NCI-H82 treated with DMSO at 0.1 percent for 48 hours (cell line): Measurements from ENCODE around the gene CYP4B1.
"Not testable (repeated sequence)": the region's sequence is repeated elsewhere in the genome, so short reads cannot be mapped to it uniquely, and the experiment has no call there.

Source experiments
- DNase-seq: peaks from one replicate; lab custom pipeline; 2025; ENCODE audit not compliant: unreplicated experiment; lab: John Stamatoyannopoulos, UW

The CYP4B1 gene

GRCh38 chr1:46813858-46814396 is 15.1 kb downstream of the CYP4B1 start:
- DNase-seq: no peak

- DNase-seq: no peak
These were observed 16.3 kb downstream of the CYP4B1 start for GRCh38 chr1:46815133-46815532.

- no peak for DNase-seq
These were observed 18.1 kb downstream of the CYP4B1 start for GRCh38 chr1:46816930-46817329.

- no peak for DNase-seq
These were observed 19.0 kb downstream of the CYP4B1 start for GRCh38 chr1:46817814-46818213.

GRCh38 chr1:46818591-46818990 is 19.7 kb downstream of the CYP4B1 start:
- DNase-seq: no peak

- no peak for DNase-seq
These were observed 20.5 kb downstream of the CYP4B1 start for GRCh38 chr1:46819335-46819734.

GRCh38 chr1:46820076-46820475 is 21.2 kb downstream of the CYP4B1 start:
- DNase-seq: no peak

GRCh38 chr1:46820560-46821060 is 21.8 kb downstream of the CYP4B1 start:
- no peak for DNase-seq

GRCh38 chr1:46822248-46822826 is 23.5 kb downstream of the CYP4B1 start:
- peak; percentile 23 for DNase-seq

- DNase-seq: no peak
These were observed 24.3 kb downstream of the CYP4B1 start for GRCh38 chr1:46823151-46823550.

- DNase-seq: not testable (repeated sequence)
These were observed 28.0 kb downstream of the CYP4B1 start for GRCh38 chr1:46826892-46827291.

- DNase-seq: no peak
These were observed 31.9 kb downstream of the CYP4B1 start for GRCh38 chr1:46830665-46831322.

GRCh38 chr1:46835469-46835868 is 36.6 kb downstream of the CYP4B1 start:
- not testable (repeated sequence) for DNase-seq

GRCh38 chr1:46846386-46846785 is 47.5 kb downstream of the CYP4B1 start:
- not testable (repeated sequence) for DNase-seq

- DNase-seq: not testable (repeated sequence)
These were observed 58.8 kb downstream of the CYP4B1 start for GRCh38 chr1:46857660-46858065.

GRCh38 chr1:46862348-46862747 is 63.5 kb downstream of the CYP4B1 start:
- no peak for DNase-seq
